Activated CD8-positive, alpha-beta memory T cell treated with anti-CD3 and anti-CD28 coated beads, Interleukin-2, amount 50 U/mL, for 24 hours (primary cell): ENCODE measurements around the gene MSRB1.
"Not testable (repeated sequence)": the region's sequence is repeated elsewhere in the genome, so short reads cannot be mapped to it uniquely, and the experiment has no call there.

Source experiments
- DNase-seq: peaks from one replicate; pipeline ENCODE4 v3.0.0-alpha.2; 2020; ENCODE audit errors: extremely low read depth

MSRB1 gene

GRCh38 chr16:1915732-1916639 lies 27.0 kb downstream of the MSRB1 start:
- DNase-seq, result no peak

DNA sequence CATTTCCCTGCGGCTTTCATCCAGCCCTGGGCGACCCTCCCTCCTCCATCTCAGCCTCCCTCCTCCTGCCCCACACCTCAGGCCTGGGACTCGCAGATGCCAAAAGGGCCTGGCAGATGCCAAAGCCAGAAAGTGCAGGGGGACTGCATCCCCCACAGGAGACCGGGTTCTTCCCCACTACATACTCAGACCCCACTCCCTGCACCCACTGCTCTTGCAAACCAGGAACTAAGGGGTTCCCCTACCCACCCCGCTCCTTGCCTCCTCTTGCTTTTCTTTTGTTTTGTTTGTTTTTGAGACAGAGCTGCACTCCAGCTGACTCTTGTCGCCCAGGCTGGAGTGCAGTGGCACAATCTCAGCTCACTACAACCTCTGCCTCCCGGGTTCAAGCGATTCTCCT lies 28.0 kb downstream of the MSRB1 start:
- DNase-seq, result no peak

GRCh38 chr16:1914084-1914608 lies 28.9 kb downstream of the MSRB1 start:
- no peak for DNase-seq

DNA sequence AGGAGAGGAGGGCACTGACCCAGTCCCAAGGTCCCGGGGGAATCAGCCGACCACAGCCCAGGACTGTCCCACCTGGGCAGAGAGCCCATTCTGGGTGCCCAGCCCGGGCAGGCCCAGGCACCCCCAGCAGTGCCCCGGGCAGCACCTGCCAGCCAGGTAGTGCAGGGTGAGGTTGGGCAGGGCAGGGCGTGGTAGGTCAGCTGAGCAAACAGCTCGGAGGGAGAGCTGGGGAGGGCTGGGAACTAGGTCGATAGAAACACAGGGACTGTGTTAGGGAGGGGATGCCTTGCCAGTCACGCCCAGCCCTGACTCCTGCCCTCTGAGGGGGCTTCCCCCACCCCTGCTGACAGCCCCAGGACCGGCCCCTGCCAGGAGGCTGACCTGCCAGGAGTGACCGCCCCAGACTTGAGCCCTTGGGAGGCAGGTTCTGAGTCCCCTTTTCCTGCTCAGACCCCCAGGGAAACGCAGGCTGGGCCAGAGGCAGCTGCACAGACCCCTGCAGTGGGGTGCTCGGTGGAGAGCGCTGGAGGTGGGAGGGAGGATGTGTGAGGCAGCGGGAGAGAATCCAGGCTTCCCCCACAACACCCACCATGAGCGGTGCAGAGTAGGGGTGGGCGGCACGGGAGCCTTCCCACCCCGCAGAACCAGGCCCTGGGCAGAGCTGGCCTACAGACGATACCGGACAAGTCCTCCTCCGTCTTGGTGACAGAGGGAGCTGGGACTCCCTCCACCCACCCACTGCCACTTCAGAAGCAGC lies 29.5 kb downstream of the MSRB1 start:
- no peak for DNase-seq

DNA sequence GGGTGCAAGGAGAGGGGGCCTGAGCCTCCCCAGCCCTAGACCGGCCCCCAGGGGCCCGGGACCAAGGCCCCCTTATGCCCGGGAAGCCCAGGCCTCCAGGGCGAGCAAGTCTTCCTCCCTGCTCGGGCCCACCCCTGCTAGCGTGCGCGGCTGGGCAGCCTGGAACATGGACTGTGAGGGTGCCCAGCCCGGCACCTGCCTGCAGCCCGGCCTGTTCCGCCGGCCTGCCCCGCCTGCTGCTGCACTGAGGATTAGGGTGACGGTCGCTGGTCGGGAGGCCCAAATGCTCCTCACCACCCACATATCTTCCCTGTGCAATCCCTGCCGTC lies 30.8 kb downstream of the MSRB1 start:
- no peak for DNase-seq

DNA sequence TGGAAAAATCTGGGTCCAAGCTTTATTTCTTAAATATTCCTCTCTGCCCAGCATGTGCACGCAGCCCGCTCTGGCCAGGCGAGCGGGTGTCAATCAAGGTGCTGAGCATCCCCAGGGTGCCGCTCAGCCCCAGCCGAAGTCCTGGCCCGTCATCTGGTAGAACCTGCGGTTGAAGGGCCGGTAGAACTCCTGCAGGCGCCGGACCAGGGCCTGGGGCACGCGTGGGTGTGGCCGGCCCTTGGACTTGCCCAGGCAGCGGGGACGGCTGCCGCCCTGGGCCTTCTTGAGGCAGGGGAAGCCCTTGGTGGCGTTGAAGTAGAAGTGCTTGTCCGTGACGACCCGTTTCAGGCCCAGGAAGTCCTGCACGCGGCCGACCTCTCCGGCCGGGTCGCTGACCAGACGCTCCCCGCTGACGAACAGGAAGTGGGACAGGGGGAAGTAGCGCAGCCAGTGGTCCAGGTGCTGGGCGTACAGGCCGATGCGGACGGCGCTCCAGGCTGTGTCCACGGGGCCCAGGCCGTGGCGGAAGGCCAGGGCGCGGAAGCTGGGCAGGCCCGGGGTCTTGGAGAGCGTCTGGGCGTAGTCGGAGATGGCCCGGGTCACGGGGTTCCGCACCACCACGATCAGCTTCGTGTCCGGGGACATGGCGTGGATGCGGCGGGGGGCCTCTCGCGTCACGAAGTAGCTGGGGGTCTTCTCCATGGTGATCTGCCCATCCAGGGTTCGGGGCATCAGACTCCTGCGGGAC lies 31.4 kb downstream of the MSRB1 start:
- DNase-seq, result no peak

GRCh38 chr16:1909561-1910231 lies 33.3 kb downstream of the MSRB1 start:
- no peak for DNase-seq

GRCh38 chr16:1908983-1909382 lies 34.0 kb downstream of the MSRB1 start:
- no peak for DNase-seq

GRCh38 chr16:1908184-1908583 lies 34.8 kb downstream of the MSRB1 start:
- DNase-seq, result no peak

DNA sequence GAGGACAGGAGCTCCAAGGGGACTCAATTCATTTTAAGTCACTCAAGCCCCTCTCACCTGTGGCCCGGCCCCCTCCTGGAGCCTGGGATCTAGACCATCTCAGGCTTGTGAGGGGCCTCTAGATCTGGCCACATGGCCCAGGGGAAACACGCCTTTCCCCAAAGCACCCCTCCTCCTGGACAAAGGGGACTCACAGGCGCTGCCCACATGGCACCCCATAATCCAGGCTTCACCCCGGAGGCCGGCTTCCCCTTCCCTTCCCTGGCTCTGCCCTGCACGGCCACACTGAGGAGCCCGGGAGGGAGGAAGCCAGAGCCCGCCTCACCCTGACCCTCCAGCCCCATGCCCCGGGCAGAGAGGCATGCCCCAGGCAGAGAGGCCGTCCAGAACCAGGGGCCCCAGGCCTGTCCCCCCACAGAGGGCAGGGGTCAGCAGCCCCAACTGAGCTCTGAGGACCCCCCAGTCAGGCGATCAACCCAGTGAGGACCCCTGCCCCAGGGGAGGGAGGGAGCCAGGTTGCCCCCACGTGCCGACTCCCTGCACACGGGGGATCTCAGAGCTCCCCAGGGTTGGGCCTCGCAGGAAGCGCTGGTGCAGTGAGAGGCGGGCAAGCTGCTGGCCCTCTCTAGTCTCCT lies 35.7 kb downstream of the MSRB1 start:
- no peak for DNase-seq

- DNase-seq, result no peak
These were observed 36.2 kb downstream of the MSRB1 start for GRCh38 chr16:1906846-1907165.

GRCh38 chr16:1906055-1906845 lies 36.7 kb downstream of the MSRB1 start:
- no peak for DNase-seq

GRCh38 chr16:1903845-1904840 lies 38.9 kb downstream of the MSRB1 start:
- DNase-seq, result no peak

DNA sequence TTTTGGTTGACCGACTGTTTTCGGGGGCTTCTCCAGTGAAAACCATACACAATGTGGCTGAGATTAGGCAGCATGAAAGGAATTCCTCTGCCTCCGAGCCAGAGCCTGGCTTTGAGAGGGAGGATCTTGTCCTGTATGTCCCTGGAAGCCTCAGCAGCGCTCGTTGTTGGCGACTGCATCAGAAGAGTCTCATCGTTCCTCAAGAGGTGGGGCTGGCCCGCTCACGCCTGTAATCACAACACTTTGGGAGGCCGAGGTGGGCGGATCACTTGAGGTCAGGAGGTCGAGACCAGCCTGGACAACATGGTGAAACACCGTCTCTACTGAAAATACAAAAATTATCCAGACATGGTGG lies 39.8 kb downstream of the MSRB1 start:
- no peak for DNase-seq

DNA sequence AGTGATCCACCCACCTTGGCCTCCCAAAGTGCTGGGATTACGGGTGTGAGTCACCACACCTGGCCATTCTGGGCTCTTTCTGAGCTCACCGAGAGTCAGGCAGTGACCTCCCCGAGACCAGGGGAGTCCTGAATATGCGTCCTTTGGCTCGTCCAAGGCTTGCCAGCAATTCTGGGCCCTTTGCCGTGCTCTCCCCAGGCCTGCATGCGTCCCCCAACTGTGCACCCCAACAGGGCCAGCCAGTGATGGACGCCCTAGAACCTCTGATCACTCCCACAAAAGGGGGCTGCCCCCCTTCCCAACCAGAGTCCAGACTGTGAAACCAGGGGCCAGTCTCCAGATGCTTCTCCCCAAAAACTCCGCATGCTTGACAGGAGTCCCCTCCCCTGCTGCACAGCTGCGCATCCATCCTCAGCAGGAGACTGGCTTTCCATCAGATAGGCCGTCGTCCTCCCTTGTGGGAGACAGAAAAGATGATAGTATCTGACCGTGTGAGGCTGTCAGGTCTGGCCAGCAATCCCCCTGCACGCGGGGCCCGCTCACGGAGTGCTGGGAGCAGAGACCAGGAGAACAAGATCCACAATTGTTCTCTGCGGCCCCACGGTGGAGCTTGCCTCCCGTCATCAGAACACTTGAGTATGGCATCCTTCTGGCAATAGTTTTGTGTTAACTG lies 40.3 kb downstream of the MSRB1 start:
- DNase-seq, result no peak

DNA sequence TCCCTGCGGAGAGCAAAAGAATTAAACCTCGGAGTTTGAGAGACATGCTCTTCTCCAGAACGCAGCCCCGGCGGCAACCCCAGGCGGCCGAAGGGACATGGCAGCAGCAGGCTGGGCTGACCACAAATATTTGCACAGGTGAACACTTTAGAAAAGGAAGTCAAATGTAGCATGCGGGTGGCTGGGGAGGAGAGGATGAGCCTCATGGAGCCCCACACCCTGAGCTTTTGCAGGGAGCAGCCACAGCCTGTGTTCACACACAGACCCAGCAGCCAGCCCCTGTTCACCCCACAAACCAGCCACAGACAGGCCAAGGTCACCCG lies 42.6 kb downstream of the MSRB1 start:
- DNase-seq, result no peak

DNA sequence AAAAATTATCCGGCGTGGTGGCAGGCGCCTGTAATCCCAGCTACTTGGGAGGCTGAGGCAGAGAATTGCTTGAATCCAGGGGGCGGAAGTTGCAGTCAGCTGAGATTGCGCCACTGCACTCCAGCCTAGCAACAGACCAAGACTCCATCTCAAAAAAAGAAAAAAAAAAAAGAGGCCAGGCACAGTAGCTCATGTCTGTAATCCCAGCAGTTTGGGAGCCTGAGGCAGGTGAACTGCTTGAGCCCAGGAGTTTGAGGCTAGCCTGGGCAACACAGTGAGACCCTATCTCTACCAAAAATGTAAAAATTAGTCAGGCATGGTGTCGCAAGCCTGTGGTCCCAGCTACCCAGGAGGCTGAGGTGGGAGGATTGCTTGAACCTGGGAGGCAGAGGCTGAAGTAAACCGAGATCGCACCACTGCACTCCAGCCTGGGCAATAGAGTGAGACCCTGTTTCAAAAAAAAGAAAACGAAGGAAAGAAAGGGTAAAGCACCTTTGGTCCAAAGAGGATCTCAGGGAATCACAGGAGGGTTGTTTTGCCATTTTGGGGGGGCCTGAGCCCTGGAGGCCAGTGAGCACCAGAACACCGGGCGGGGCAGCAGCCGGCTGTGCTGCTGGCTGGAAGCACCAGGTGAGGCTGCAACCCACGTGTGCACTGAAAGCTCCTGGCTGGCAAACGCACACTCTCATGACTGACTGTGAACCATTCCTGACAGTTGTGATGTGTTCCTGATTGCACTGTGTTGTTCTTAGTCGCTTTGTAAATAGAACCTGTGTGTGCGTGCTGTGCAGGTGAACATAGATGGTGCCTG lies 43.2 kb downstream of the MSRB1 start:
- no peak for DNase-seq

DNA sequence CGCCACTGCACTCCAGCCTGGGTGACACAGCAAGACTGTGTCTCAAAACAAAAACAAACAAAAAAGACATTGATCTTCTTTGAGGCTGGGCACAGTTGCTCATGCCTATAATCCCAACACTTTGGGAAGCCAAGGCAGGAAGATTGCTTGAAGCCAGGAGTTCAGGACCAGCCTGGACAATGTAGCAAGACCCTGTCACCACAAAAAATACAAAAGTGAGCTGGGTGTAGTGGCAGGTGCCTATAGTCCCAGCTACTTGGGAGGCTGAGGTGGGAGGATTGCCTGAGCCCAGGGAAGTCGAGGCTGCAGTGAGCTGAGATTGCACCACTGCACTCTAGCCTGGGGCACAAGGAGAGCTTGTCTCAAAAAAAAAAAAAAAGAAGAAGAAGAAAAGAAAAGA lies 45.3 kb downstream of the MSRB1 start:
- not testable (repeated sequence) for DNase-seq
